K562 (cell line): ENCODE results near the gene PCLAF. TPM values are rescaled to one million over a fixed set of nuclear protein-coding genes. Genes with fewer than 3 reads are reported as not detected.

ENCODE experiments used
- ATAC-seq: fragments of 200-7000 bp; cut with Tn5 transposase; 3 replicates; pipeline ENCODE4 v1.9.1; 2020; ENCODE audit warnings: moderate library complexity
- BruUV-seq: library from RNA; stranded (reverse); fragments of 400-500 nt; replicated peaks from 2 replicates; lab custom pipeline; 2021; lab: Mats Ljungman, UMichigan
- CTCF ChIA-PET: fragments of 300-600 bp; formaldehyde crosslinking; extraction: SDS; loops from one replicate; lab custom pipeline; 2021; ENCODE audit warnings: low intra/inter-chr PET ratio; lab: Yijun Ruan, JAX
- POLR2A ChIA-PET: fragments of 300-600, 350-650 bp; sonication (Branson Sonifier 250); formaldehyde crosslinking; extraction: SDS; loops from one replicate; lab custom pipeline; 2021; ENCODE audit warnings: antibody characterized with exemption, inconsistent platforms; lab: Yijun Ruan, JAX
- DNase-seq, 4 experiments: peaks; one replicate each; pipeline versions ENCODE4 v3.0.0 to v3.0.0-alpha.2; 2011 to 2018; ENCODE audit warnings: low spot score in 3 of 4, mixed read lengths in 3 of 4; ENCODE audit errors: extremely low read depth in 1 of 4
- FAIRE-seq: peaks from 2 replicates; lab custom pipeline; 2011; peaks lifted over from hg19 to GRCh38; lab: Jason Lieb, UNC
- H2AFZ ChIP-seq: 2 replicates; pipeline ENCODE4 v1.6.0; 2011; ENCODE audit warnings: low read depth, low read length, control low read depth, inconsistent platforms
- H3K27ac ChIP-seq: fragments of 200-600 bp; 3 replicates; pipeline ENCODE4 v1.8.0; 2011; ENCODE audit warnings: low read depth, mild to moderate bottlenecking, control low read depth, inconsistent platforms, low read length, moderate library complexity, mixed read lengths; ENCODE audit errors: extremely low read depth
- H3K27me3 ChIP-seq, 2 experiments: fragments of 300-600 bp in 1 of 2; 2 replicates in 1 of 2; 3 replicates in 1 of 2; pipeline versions ENCODE4 v1.6.0 to v1.8.0; 2011; ENCODE audit warnings: inconsistent platforms in 2 of 2, low read length in 2 of 2, mild to moderate bottlenecking in 1 of 2, mixed read lengths in 1 of 2, moderate library complexity in 1 of 2; ENCODE audit not compliant: control insufficient read depth in 2 of 2, insufficient read depth in 2 of 2
- H3K36me3 ChIP-seq: fragments of 300-600 bp; 3 replicates; pipeline ENCODE4 v1.8.0; 2011; ENCODE audit warnings: mild to moderate bottlenecking, low read length, inconsistent platforms; ENCODE audit not compliant: control insufficient read depth, insufficient read depth
- H3K4me1 ChIP-seq, 2 experiments: fragments of 200-600 bp in 1 of 2; replicated peaks in 1 of 2; 2 replicates in 1 of 2; 3 replicates in 1 of 2; pipeline versions ENCODE4 v1.5.1 to v1.8.0; 2011; ENCODE audit warnings: inconsistent platforms in 2 of 2, low read length in 2 of 2, mild to moderate bottlenecking in 1 of 2, mixed read lengths in 1 of 2, moderate library complexity in 1 of 2; ENCODE audit not compliant: control insufficient read depth in 2 of 2, insufficient read depth in 2 of 2
- H3K4me2 ChIP-seq: 2 replicates; pipeline ENCODE4 v1.6.1; 2011; ENCODE audit warnings: low read length, control low read depth, inconsistent platforms, mixed read lengths; ENCODE audit not compliant: insufficient read depth
- H3K4me3 ChIP-seq: fragments of 200-600 bp; sonication (generic), shearing (Covaris generic); 2 replicates; pipeline ENCODE4 v1.5.1; 2016; ENCODE audit warnings: control low read depth, inconsistent platforms
- H3K79me2 ChIP-seq: fragments of 200-600 bp; 3 replicates; pipeline ENCODE4 v1.8.0; 2011; ENCODE audit warnings: low read length, inconsistent platforms; ENCODE audit not compliant: control insufficient read depth, insufficient read depth
- H3K9ac ChIP-seq, 2 experiments: 2 replicates each; pipeline versions ENCODE4 v1.6.0 to v1.6.1; 2011; ENCODE audit warnings: low read depth in 2 of 2, low read length in 2 of 2, control low read depth in 1 of 2, inconsistent platforms in 1 of 2, mild to moderate bottlenecking in 1 of 2, mixed read lengths in 1 of 2; ENCODE audit not compliant: insufficient read depth in 1 of 2
- H3K9me1 ChIP-seq: one replicate; pipeline ENCODE4 v1.6.0; 2011; ENCODE audit warnings: inconsistent platforms, mild to moderate bottlenecking, low read length, moderate library complexity; ENCODE audit not compliant: control insufficient read depth, insufficient read depth
- H3K9me3 ChIP-seq: replicated peaks from 2 replicates; pipeline ENCODE4 v1.5.1; 2011; ENCODE audit warnings: low read depth, low read length, inconsistent platforms; ENCODE audit not compliant: control insufficient read depth, insufficient read depth
- H4K20me1 ChIP-seq: replicated peaks from 2 replicates; pipeline ENCODE4 v1.6.1; 2011; ENCODE audit warnings: low read length, inconsistent platforms, mixed read lengths; ENCODE audit not compliant: control insufficient read depth, insufficient read depth
- ESRRA ChIP-seq: fragments of 450-650 bp; IDR thresholded peaks from 2 replicates; pipeline ENCODE4 v1.6.1; 2014; ENCODE audit warnings: low read depth, mild to moderate bottlenecking, moderate library complexity, borderline replicate concordance
- GTF3C2 ChIP-seq: IDR thresholded peaks from 3 replicates; pipeline ENCODE4 v1.6.1; 2011; ENCODE audit warnings: borderline replicate concordance, mild to moderate bottlenecking, moderate library complexity; ENCODE audit not compliant: insufficient read length; ENCODE audit errors: extremely low read depth
- HDAC1 ChIP-seq, 2 experiments: fragments of 450-650 bp; IDR thresholded peaks; 2 replicates each; pipeline ENCODE4 v1.6.1; 2016 to 2017; ENCODE audit warnings: inconsistent platforms in 1 of 2, mild to moderate bottlenecking in 1 of 2, moderate library complexity in 1 of 2
- MCM5 ChIP-seq: fragments of 450-650 bp; IDR thresholded peaks from 2 replicates; pipeline ENCODE4 v1.6.1; 2016; ENCODE audit warnings: low read depth
- POLR2B ChIP-seq: fragments of 450-650 bp; IDR thresholded peaks from 2 replicates; pipeline ENCODE4 v1.6.1; 2018; ENCODE audit warnings: low read depth; ENCODE audit not compliant: partially characterized antibody
- SP2 ChIP-seq: IDR thresholded peaks from 2 replicates; pipeline ENCODE4 v1.6.1; 2011; ENCODE audit warnings: mild to moderate bottlenecking, low read depth, low read length, moderate library complexity; ENCODE audit not compliant: poor library complexity, severe bottlenecking; ENCODE audit errors: extremely low read depth
- TCFL5 ChIP-seq: fragments of 250-450 bp; sonication (Bioruptor Pico); conservative IDR thresholded peaks from 2 replicates; pipeline ENCODE4 v1.6.1; 2021; ENCODE audit warnings: mild to moderate bottlenecking, moderate library complexity, matching md5 sums
- ZFPM2 ChIP-seq: fragments of 250-450 bp; sonication (Bioruptor Pico); IDR thresholded peaks from 2 replicates; pipeline ENCODE4 v1.5.1; 2022; ENCODE audit warnings: mild to moderate bottlenecking
- ZNF263 ChIP-seq: sonication (generic); formaldehyde crosslinking; IDR thresholded peaks from 2 replicates; pipeline ENCODE4 v1.8.0; 2022; ENCODE audit warnings: mild to moderate bottlenecking, missing genetic modification reagents, borderline replicate concordance
- ZNF274 ChIP-seq: IDR thresholded peaks from 2 replicates; pipeline ENCODE4 v1.6.1; 2011; ENCODE audit warnings: low read depth, mild to moderate bottlenecking, low read length, moderate library complexity, borderline replicate concordance
- ZNF707 ChIP-seq: fragments of 250-450 bp; sonication (Bioruptor Pico); conservative IDR thresholded peaks from 2 replicates; pipeline ENCODE4 v1.8.0; 2022; ENCODE audit warnings: inconsistent platforms, mild to moderate bottlenecking, moderate library complexity
- ZNF785 ChIP-seq: fragments of 250-450 bp; sonication (Bioruptor Pico); IDR thresholded peaks from 2 replicates; pipeline ENCODE4 v1.4.0; 2020; ENCODE audit warnings: mild to moderate bottlenecking
- WGBS: fragments of 100-300 bp; shearing (Covaris generic); methylation state at CpG from one replicate; pipeline ENCODE4 v1.1.6; 2016; ENCODE audit warnings: low coverage, mixed read lengths; ENCODE audit not compliant: insufficient coverage; ENCODE audit errors: missing lambda C conversion rate; 5-methylcytosine and 5-hydroxymethylcytosine counted together
- in situ Hi-C: fragments of 300-500 bp; cut with MboI; formaldehyde crosslinking; loops from 4 replicates; pipeline ENCODE4 v1.15.0; 2018; ENCODE audit warnings: inconsistent platforms, mixed read lengths
- intact Hi-C: fragments of 100-400 bp; cut with micrococcal nuclease; formaldehyde crosslinking; loops from 2 replicates; pipeline ENCODE4 v1.14.2; 2022
- polyA plus RNA-seq, 8 experiments: library from polyadenylated mRNA; depleted of rRNA in 4 of 8; stranded (reverse) in 5 of 8; unstranded in 3 of 8; fragments of >200 nt; fragmentation: Nextera tagmentation in 2 of 8; fragmentation: Illumina TruSeq in 1 of 8; extraction: Ambion mirVana in 2 of 8; extraction: Trizol in 1 of 8; gene quantifications; 2 replicates each; pipeline versions ENCODE4 v1.2.1 to v1.2.3, GENCODE V29; 2011 to 2014; ENCODE audit warnings: inconsistent platforms in 1 of 8, missing spikeins in 1 of 8
- total RNA-seq, 7 experiments: library from RNA; depleted of rRNA in 6 of 7; stranded (reverse); fragments of >200 nt in 6 of 7; fragmentation: Illumina TruSeq in 2 of 7; extraction: Trizol in 2 of 7; gene quantifications; 2 replicates each; pipeline versions ENCODE4 v1.2.1 to v1.2.3, GENCODE V29; 2011 to 2021; ENCODE audit warnings: low replicate concordance in 1 of 7
- TF ChIP-seq, protein P1 (sequence below): fragments of 450-650 bp; IDR thresholded peaks from 2 replicates; pipeline ENCODE4 v1.6.1; 2017; ENCODE audit warnings: antibody characterized with exemption

PCLAF gene
- total and polyA plus RNA-seq, 9 of the 15 experiments (the other 6 are each of a cell fraction or from before 2014, with no cell fraction given) = 112 to 881 (median 360) TPM

GRCh38 chr15:64356710-64357040 lies 24.6 kb downstream of the PCLAF start:
- Histone ChIP-seq H3K4me2 (peak overlapping the region; percentile 88), H3K36me3 (peaks cover 22% of the 10 kb centered on the region), H4K20me1 (no peaks in the 10 kb centered on the region), H3K9me1 (no peaks in the 10 kb centered on the region), H3K27me3 (no peaks in the 10 kb centered on the region), H3K27ac (peak overlapping the region; percentile 64; the same call in 2 of the 3 replicates), H2AFZ (peak overlapping the region; percentile 48; the same call in 1 of the 2 replicates), H3K9ac (peak overlapping the region in 1 of 2 experiments; percentile 17; a peak in 1 of 4 replicates), H3K9me3 (no peaks in the 10 kb centered on the region), H3K79me2 (peaks cover 26% of the 10 kb centered on the region), H3K4me3 (peak overlapping the region; percentile 82), H3K4me1 (peaks cover 7 to 13% of the 10 kb centered on the region in 2 experiments; a peak in 4 of 5 replicates)
- 50% methylated on average over 5 of the region's 5 CpGs for WGBS
- BruUV-seq = no TSS peak
- TF ChIP-seq TCFL5 = no peak
- TF ChIP-seq ZNF785 (CRISPR knock-in tag) = no peak
- TF ChIP-seq HDAC1 (IDR thresholded peaks at IDR 0.05) = no peak
- TF ChIP-seq ZNF707 (CRISPR knock-in tag) = no peak
- no peak for TF ChIP-seq ZNF263 (CRISPR knock-in tag)
- no peak for TF ChIP-seq GTF3C2
- TF ChIP-seq MCM5 = no peak
- TF ChIP-seq SP2 = no peak
- TF ChIP-seq POLR2B = no peak
- TF ChIP-seq ESRRA = no peak
- TF ChIP-seq ZNF274 = no peak
- TF ChIP-seq, protein P1, sequence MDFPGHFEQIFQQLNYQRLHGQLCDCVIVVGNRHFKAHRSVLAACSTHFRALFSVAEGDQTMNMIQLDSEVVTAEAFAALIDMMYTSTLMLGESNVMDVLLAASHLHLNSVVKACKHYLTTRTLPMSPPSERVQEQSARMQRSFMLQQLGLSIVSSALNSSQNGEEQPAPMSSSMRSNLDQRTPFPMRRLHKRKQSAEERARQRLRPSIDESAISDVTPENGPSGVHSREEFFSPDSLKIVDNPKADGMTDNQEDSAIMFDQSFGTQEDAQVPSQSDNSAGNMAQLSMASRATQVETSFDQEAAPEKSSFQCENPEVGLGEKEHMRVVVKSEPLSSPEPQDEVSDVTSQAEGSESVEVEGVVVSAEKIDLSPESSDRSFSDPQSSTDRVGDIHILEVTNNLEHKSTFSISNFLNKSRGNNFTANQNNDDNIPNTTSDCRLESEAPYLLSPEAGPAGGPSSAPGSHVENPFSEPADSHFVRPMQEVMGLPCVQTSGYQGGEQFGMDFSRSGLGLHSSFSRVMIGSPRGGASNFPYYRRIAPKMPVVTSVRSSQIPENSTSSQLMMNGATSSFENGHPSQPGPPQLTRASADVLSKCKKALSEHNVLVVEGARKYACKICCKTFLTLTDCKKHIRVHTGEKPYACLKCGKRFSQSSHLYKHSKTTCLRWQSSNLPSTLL = no peak
- TF ChIP-seq ZFPM2 (CRISPR knock-in tag) = no peak
- in situ Hi-C loops = loop anchor here (10.0 kb wide), 1 partner anchor 152 kb away; no protein-coding TSS in a partner anchor
- ATAC-seq = no peak
- intact Hi-C loops = loop anchor here (1.0 kb wide), 3 partner anchors 139 to 193 kb away; partner anchors contain the start of gene PPIB
- ChIA-PET POLR2A (interaction anchor here (1.0 to 2.2 kb wide), 3 partner anchors 9 to 194 kb away, joined by 3 to 9 read pairs (median 3); partner anchors contain the start of gene PPIB), CTCF (interaction anchor here (2.0 kb wide), 1 partner anchor 147 kb away, joined by 22 read pairs; no protein-coding TSS in a partner anchor)
- no peak for DNase-seq
- no peak for FAIRE-seq
